Subcutaneous abdominal adipose tissue (tissue), 5 donors: ENCODE data around the gene FCMR.

ENCODE experiments used
- H3K27ac ChIP-seq: one replicate; pipeline ENCODE4 v1.7.0; 2013; ENCODE audit warnings: low read depth, mild to moderate bottlenecking, inconsistent platforms, low read length, moderate library complexity
- H3K27me3 ChIP-seq, 5 donors: one replicate each; pipeline ENCODE4 v1.7.0; 2013; ENCODE audit warnings: low read length in 5 of 5, inconsistent platforms in 1 of 5; ENCODE audit not compliant: control insufficient read depth in 5 of 5, insufficient read depth in 4 of 5
- H3K36me3 ChIP-seq, 5 donors: one replicate each; pipeline ENCODE4 v1.7.0; 2013; ENCODE audit warnings: low read length in 5 of 5; ENCODE audit not compliant: control insufficient read depth in 5 of 5, insufficient read depth in 5 of 5
- H3K4me1 ChIP-seq, 5 donors: one replicate each; pipeline ENCODE4 v1.7.0; 2013; ENCODE audit warnings: low read length in 5 of 5, mild to moderate bottlenecking in 3 of 5, moderate library complexity in 1 of 5; ENCODE audit not compliant: control insufficient read depth in 5 of 5, insufficient read depth in 5 of 5
- H3K4me3 ChIP-seq, 5 donors: one replicate each; pipeline ENCODE4 v1.7.0; 2013; ENCODE audit warnings: low read length in 5 of 5, low read depth in 1 of 5
- H3K9ac ChIP-seq, 5 donors: one replicate each; pipeline ENCODE4 v1.7.0; 2013; ENCODE audit warnings: low read length in 5 of 5, mild to moderate bottlenecking in 4 of 5, moderate library complexity in 3 of 5
- H3K9me3 ChIP-seq, 5 donors: one replicate each; pipeline ENCODE4 v1.7.0; 2013; ENCODE audit warnings: low read length in 5 of 5; ENCODE audit not compliant: control insufficient read depth in 5 of 5
- donor health status: healthy.
- donor health status: healthy.
- donor health status: healthy.
- donor health status: healthy.
- donor health status: healthy.

The FCMR gene

GRCh38 chr1:206939841-206940587 is 18.3 kb upstream of the FCMR start:
- Histone ChIP-seq H3K9ac (no peak overlapping the region), H3K27ac (no peak overlapping the region), H3K27me3 (peaks cover 0 to 14% (median 3%) of the 10 kb centered on the region in 5 donors), H3K36me3 (no peaks in the 10 kb centered on the region), H3K4me3 (no peak overlapping the region), H3K4me1 (no peaks in the 10 kb centered on the region), H3K9me3 (no peaks in the 10 kb centered on the region)

- Histone ChIP-seq H3K4me1 (no peaks in the 10 kb centered on the region), H3K27me3 (peaks cover 0 to 13% (median 3%) of the 10 kb centered on the region in 5 donors), H3K9me3 (no peaks in the 10 kb centered on the region), H3K36me3 (no peaks in the 10 kb centered on the region), H3K9ac (no peak overlapping the region), H3K4me3 (no peak overlapping the region), H3K27ac (no peak overlapping the region)
Measured at GRCh38 chr1:206939131-206939530, 17.4 kb upstream of the FCMR start.

DNA sequence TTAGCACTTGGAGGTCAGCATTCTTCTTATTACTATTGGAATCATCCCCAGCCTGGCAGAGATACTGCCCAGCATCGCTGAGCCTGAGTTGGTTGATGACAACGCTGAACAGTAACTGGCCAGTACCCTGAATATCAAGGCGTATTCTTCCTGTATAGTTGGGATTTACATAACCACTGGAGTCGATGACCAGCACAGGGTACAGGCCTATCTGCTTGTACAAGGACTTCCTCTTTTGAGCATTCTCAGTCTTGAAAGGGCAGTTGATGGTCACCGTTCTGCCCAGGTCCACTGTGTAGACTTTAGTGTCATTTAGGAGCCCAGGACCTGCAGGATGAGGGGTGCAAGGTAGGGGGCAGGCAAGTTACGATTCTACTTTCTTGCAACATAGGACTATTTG is 15.7 kb upstream of the FCMR start:
- Histone ChIP-seq H3K36me3 (no peaks in the 10 kb centered on the region), H3K9ac (no peak overlapping the region), H3K27me3 (peaks cover 0 to 7% (median 0%) of the 10 kb centered on the region in 5 donors), H3K4me1 (no peaks in the 10 kb centered on the region), H3K4me3 (no peak overlapping the region), H3K27ac (no peak overlapping the region), H3K9me3 (no peaks in the 10 kb centered on the region)

- Histone ChIP-seq H3K9me3 (no peaks in the 10 kb centered on the region), H3K4me3 (no peak overlapping the region), H3K27me3 (peaks cover 0 to 7% (median 0%) of the 10 kb centered on the region in 5 donors), H3K4me1 (no peaks in the 10 kb centered on the region), H3K36me3 (no peaks in the 10 kb centered on the region), H3K9ac (no peak overlapping the region), H3K27ac (no peak overlapping the region)
Measured at GRCh38 chr1:206935491-206936067, 13.8 kb upstream of the FCMR start.

GRCh38 chr1:206933333-206933945 is 11.7 kb upstream of the FCMR start:
- Histone ChIP-seq H3K4me3 (no peak overlapping the region), H3K27me3 (peaks cover 0 to 7% (median 0%) of the 10 kb centered on the region in 5 donors), H3K9ac (no peak overlapping the region), H3K27ac (no peak overlapping the region), H3K9me3 (no peaks in the 10 kb centered on the region), H3K4me1 (peaks cover 0 to 8% (median 0%) of the 10 kb centered on the region in 5 donors), H3K36me3 (no peaks in the 10 kb centered on the region)

DNA sequence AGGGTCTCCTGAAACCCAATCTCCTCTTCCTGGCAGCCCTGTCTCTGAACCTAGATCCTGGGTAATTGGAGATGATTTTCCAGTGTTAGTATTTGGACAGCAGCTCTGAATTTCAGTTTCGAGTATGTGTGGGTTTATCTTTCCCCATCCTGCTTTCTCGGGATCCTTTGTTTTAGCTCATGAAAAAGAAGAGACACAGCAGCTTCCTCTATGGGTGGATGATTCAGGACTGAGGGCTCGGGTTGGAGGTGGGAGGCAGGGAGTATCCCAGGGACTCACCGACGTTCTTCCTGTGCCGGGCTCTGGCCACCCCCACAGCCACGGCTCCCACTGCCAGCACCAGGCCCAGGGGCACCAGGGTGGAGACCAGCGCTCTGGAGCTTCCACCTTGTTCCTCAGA is 10.4 kb upstream of the FCMR start:
- Histone ChIP-seq H3K27me3 (peaks cover 0 to 2% (median 0%) of the 10 kb centered on the region in 5 donors), H3K9ac (no peak overlapping the region), H3K4me3 (no peak overlapping the region), H3K36me3 (no peaks in the 10 kb centered on the region), H3K27ac (no peak overlapping the region), H3K4me1 (peaks cover 0 to 8% (median 0%) of the 10 kb centered on the region in 5 donors), H3K9me3 (no peaks in the 10 kb centered on the region)

DNA sequence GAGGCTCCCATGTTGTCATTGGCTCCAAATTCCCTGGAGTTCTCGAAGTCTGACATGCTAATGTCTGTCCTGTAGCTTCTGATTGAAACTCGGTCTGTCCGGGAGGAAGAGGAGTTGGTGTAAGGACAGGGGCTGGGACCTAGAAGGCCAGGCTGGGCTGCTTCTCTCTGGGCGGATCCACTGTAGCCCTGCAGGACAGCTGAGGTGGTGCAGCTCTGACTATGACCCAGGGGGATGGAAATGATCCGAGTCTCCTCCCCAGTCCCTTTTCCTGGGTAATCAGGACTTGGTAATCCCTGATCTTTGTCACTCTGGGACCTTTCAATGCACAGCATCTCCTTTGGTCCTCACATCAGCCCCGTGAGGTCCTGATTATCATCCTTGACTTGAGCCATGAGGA is 10.0 kb upstream of the FCMR start:
- H3K4me3 ChIP-seq: no peak overlapping the region
- peaks cover 0 to 8% (median 0%) of the 10 kb centered on the region in 5 donors for H3K4me1 ChIP-seq
- H3K9me3 ChIP-seq: no peaks in the 10 kb centered on the region
- no peak overlapping the region for H3K27ac ChIP-seq
- no peaks in the 10 kb centered on the region for H3K36me3 ChIP-seq
- peaks cover 0 to 2% (median 0%) of the 10 kb centered on the region in 5 donors for H3K27me3 ChIP-seq
- H3K9ac ChIP-seq: no peak overlapping the region

GRCh38 chr1:206930210-206930798 is 8.6 kb upstream of the FCMR start:
- H3K4me1 ChIP-seq: peaks cover 0 to 15% (median under 1%) of the 10 kb centered on the region in 5 donors
- H3K9ac ChIP-seq: no peak overlapping the region
- no peak overlapping the region for H3K27ac ChIP-seq

DNA sequence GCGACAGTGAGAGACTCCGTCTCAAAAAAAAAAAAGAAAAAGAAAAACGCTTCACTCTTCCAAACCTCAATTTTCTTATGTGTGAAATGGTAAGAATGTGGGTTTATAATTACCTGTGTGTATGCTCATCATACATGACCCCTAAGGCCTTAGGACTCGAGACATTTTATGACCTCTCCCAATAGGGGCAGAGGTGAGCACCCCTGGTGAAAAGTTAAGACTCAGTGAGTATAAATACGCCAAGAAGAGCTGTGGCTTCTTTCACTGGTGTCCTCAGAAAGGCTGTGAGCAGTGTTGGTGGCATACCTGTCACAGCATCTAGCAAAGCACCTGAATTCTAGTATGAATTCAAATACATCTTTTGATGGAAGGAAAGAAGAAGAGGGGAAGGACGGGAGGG is 7.8 kb upstream of the FCMR start:
- Histone ChIP-seq H3K27ac (no peak overlapping the region), H3K4me3 (no peak overlapping the region), H3K4me1 (peaks cover 0 to 19% (median 4%) of the 10 kb centered on the region in 5 donors), H3K9me3 (no peaks in the 10 kb centered on the region), H3K36me3 (no peaks in the 10 kb centered on the region), H3K9ac (no peak overlapping the region), H3K27me3 (peaks cover 0 to 2% (median 0%) of the 10 kb centered on the region in 5 donors)

More at GRCh38 chr1:206930210-206930798, 8.6 kb upstream of the FCMR start:
- Histone ChIP-seq H3K27me3 (peaks cover 0 to 2% (median 0%) of the 10 kb centered on the region in 5 donors), H3K36me3 (no peaks in the 10 kb centered on the region), H3K4me3 (no peak overlapping the region), H3K9me3 (no peaks in the 10 kb centered on the region)

DNA sequence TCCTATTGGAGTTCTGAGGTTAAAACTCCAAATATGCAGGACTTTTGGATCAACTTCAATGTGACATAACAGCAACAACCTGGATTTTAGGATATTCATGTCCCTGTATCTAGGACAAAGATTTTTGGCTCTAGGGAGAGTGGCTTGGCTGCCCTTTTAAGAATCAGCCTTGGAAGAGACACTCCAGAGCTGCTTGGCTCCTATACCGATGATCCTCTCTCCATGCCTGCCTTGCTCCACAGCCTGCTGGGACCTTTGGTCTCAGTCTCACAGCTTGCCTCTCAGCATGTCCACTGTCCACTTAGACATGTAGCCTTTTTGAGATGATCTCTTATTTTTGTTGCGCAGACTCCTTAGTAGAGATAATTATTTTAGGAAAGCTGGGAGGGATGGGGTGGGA is 4.5 kb upstream of the FCMR start:
- Histone ChIP-seq H3K4me3 (no peak overlapping the region), H3K4me1 (peaks cover 0 to 50% (median 19%) of the 10 kb centered on the region in 5 donors), H3K9ac (no peak overlapping the region), H3K27me3 (no peaks in the 10 kb centered on the region), H3K36me3 (no peaks in the 10 kb centered on the region), H3K9me3 (no peaks in the 10 kb centered on the region), H3K27ac (no peak overlapping the region)
